ENCODE results near the gene DMXL1.
"Not testable (repeated sequence)": the region's sequence is repeated elsewhere in the genome, so short reads cannot be mapped to it uniquely, and the experiment has no call there.

DMXL1 gene

GRCh38 chr5:119179857-119180641 is 109.2 kb downstream of the DMXL1 start:
- H3K4me3 ChIP-seq (ENCODE audit: low read length): no peak overlapping the region
- no peak for TF ChIP-seq ZNF274 (IDR thresholded peaks at IDR 0.05; ENCODE audit: low read depth, low read length)

GRCh38 chr5:119185512-119185911 is 114.6 kb downstream of the DMXL1 start:
- H3K4me3 ChIP-seq (ENCODE audit: low read length): not testable (repeated sequence)

- H3K4me3 ChIP-seq (ENCODE audit: low read length): no peak overlapping the region
These were observed 117.1 kb downstream of the DMXL1 start for GRCh38 chr5:119187776-119188529.

GRCh38 chr5:119190470-119191095 is 119.7 kb downstream of the DMXL1 start:
- H3K4me3 ChIP-seq (ENCODE audit: low read length): no peak overlapping the region
- no peak for TF ChIP-seq ZNF274 (IDR thresholded peaks at IDR 0.05; ENCODE audit: low read depth, low read length)

More at GRCh38 chr5:119187776-119188529, 117.1 kb downstream of the DMXL1 start:
- no peak for TF ChIP-seq ZNF274 (IDR thresholded peaks at IDR 0.05; ENCODE audit: low read depth, low read length)

GRCh38 chr5:119191944-119192343 is 121.1 kb downstream of the DMXL1 start:
- no peak overlapping the region for H3K4me3 ChIP-seq (ENCODE audit: low read length)
- no peak for TF ChIP-seq ZNF274 (IDR thresholded peaks at IDR 0.05; ENCODE audit: low read depth, low read length)

GRCh38 chr5:119200795-119201194 is 129.9 kb downstream of the DMXL1 start:
- TF ChIP-seq ZNF274 (IDR thresholded peaks at IDR 0.05; ENCODE audit: low read depth, low read length): no peak
- H3K4me3 ChIP-seq (ENCODE audit: low read length): no peak overlapping the region

- no peak overlapping the region for H3K4me3 ChIP-seq (ENCODE audit: low read length)
- TF ChIP-seq ZNF274 (IDR thresholded peaks at IDR 0.05; ENCODE audit: low read depth, low read length): no peak
These were observed 136.2 kb downstream of the DMXL1 start for GRCh38 chr5:119207105-119207504.

- TF ChIP-seq ZNF274 (IDR thresholded peaks at IDR 0.05; ENCODE audit: low read depth, low read length): no peak
- H3K4me3 ChIP-seq (ENCODE audit: low read length): no peak overlapping the region
These were observed 141.1 kb downstream of the DMXL1 start for GRCh38 chr5:119212026-119212425.

GRCh38 chr5:119212676-119213075 is 141.8 kb downstream of the DMXL1 start:
- TF ChIP-seq ZNF274 (IDR thresholded peaks at IDR 0.05; ENCODE audit: low read depth, low read length): no peak
- H3K4me3 ChIP-seq (ENCODE audit: low read length): no peak overlapping the region

GRCh38 chr5:119217183-119217582 is 146.3 kb downstream of the DMXL1 start:
- no peak for TF ChIP-seq ZNF274 (IDR thresholded peaks at IDR 0.05; ENCODE audit: low read depth, low read length)
- H3K4me3 ChIP-seq (ENCODE audit: low read length): no peak overlapping the region

- no peak overlapping the region for H3K4me3 ChIP-seq (ENCODE audit: low read length)
- TF ChIP-seq ZNF274 (IDR thresholded peaks at IDR 0.05; ENCODE audit: low read depth, low read length): no peak
These were observed 148.2 kb downstream of the DMXL1 start for GRCh38 chr5:119218830-119219782.

GRCh38 chr5:119220576-119221197 is 149.8 kb downstream of the DMXL1 start:
- no peak overlapping the region for H3K4me3 ChIP-seq (ENCODE audit: low read length)
- no peak for TF ChIP-seq ZNF274 (IDR thresholded peaks at IDR 0.05; ENCODE audit: low read depth, low read length)

GRCh38 chr5:119221330-119221729 is 150.4 kb downstream of the DMXL1 start:
- no peak overlapping the region for H3K4me3 ChIP-seq (ENCODE audit: low read length)
- no peak for TF ChIP-seq ZNF274 (IDR thresholded peaks at IDR 0.05; ENCODE audit: low read depth, low read length)
